ENCODE results near the gene SH3PXD2A. TPM values are rescaled to one million over a fixed set of nuclear protein-coding genes. Genes with fewer than 3 reads are reported as not detected.
"Not testable (repeated sequence)": the region's sequence is repeated elsewhere in the genome, so short reads cannot be mapped to it uniquely, and the experiment has no call there.

SH3PXD2A gene
- total RNA-seq, 1 donor from 2014 or later = 5.7 TPM

- DNase-seq (ENCODE audit: low read depth, low spot score) = no peak
Measured at GRCh38 chr10:103649654-103650423, 205.5 kb downstream of the SH3PXD2A start.

DNA sequence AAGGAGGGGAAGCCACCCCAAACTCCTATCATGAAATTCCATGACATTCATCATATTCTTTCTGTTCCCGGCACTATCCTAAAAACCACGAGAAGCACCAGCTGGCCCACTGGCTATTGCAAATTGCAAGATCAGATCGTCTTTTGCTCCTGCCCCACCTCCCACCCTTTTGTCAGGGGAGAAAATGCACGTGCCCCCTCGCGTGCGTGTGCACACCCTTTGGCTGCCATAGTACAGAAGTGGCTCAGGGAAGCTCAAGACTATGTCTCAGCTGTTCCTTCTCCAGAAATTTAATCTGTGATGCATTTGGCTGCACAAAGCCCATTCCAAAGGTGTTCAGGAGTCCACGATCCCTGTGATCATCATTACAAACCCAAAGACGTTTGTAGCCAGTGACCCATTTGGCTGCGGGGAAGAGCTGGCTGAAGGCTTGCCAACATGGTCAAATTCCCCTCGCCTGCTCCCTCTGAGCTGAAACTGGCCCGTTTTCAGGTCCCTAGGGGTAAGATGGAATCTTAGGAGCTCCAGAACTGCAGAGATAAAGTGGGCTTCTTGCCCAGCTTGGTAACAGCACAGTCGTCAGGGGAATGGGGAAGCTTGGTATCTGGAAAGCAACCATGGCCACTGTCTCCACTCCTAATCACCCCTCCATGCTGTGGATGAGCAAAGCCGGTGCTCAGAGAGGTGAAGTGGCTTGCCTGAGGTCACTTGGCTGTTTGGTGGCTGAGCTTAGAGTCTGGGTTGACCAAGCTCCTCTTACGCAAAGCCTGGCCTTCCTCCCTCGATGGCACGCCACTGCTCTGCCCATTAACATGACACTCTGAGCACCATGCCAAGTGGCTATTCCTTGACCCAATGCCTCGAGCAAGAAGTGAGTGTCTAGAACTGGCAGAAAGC, 206.5 kb downstream of the SH3PXD2A start:
- DNase-seq (ENCODE audit: low read depth, low spot score) = no peak

- DNase-seq (ENCODE audit: low read depth, low spot score) = no peak
Measured at GRCh38 chr10:103648251-103648635, 207.1 kb downstream of the SH3PXD2A start.

- DNase-seq (ENCODE audit: low read depth, low spot score) = no peak
Measured at GRCh38 chr10:103646304-103646703, 209.1 kb downstream of the SH3PXD2A start.

DNA sequence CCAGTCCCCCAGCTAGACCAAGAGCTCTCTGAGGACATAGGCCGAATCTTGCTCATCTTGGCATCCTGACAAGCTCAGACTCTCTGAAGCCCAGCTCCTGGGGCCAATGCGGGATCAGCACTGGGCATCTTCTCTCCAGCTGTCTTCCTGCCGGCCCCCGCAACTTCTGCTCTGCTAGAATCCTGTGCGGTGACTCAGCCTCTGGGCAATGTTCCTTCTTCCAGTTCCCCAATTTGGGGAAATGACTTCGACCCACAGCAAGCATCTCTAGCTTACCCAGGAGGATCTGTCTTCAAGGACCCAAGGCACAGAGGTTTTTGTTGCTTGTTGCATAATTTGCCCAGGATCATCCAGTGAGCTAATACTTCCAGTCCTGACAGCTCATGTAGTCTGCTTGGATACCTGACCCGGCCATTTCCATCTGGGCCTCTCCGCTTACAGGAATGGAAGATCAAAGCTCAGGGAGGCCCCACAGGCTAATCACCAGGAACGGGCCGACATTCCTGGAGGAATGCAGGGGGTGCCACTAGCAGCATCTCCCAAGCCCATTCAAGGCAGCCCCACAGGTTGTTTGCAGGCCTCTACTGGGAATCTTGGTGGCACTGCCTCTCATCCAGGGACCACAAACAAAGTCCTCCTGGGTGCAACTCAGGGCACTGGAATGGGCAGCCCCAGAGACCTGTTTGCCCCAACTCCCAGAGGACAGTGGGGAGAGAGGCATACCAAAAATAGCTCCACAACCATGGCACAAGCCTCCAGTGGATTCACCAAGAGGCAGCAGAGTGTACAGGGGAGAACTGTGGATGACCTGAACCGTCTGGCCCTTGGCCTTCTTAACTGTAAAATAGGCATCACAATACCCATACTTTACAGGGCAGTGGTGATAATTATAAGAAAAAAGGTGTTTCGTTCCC, 210.0 kb downstream of the SH3PXD2A start:
- no peak for DNase-seq (ENCODE audit: low read depth, low spot score)

DNA sequence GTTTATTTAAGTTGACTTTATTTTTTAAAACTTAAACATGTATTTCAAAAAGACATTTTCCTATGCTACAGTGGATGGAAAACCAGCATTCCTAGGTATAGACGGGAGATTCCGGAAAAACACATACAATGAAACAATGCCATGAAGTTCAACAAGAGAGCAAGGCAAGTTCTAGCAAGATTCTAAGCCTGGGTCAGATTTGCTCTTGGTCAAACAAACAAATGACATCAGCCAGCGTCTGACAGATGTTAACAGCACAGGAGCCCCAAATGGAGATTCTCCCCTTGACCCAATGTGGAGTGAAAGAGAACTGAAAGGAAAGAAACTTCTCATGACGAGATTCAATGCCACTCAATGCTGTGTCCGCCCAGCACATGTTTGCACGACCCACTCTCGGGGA, 212.0 kb downstream of the SH3PXD2A start:
- no peak for DNase-seq (ENCODE audit: low read depth, low spot score)

DNA sequence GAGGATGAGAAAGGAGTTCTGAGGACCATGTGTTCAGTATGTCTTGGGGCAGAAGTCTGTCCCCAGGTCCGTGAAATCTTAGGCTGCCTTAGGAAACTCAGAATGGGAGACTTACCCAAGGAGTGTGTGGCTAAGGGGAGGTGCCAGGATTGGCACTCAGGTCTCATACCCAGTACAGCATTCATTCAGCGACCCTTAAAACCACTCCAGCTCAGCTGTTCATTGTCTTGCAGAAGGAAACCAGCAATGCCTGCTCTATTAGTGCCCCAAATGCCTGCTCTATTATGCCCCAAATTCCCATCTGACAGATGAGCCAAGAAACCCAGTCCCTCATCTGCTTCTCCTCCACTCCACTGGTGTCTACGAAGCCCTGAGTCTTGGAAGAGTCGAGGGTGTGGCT, 214.1 kb downstream of the SH3PXD2A start:
- DNase-seq (ENCODE audit: low read depth, low spot score) = no peak

DNA sequence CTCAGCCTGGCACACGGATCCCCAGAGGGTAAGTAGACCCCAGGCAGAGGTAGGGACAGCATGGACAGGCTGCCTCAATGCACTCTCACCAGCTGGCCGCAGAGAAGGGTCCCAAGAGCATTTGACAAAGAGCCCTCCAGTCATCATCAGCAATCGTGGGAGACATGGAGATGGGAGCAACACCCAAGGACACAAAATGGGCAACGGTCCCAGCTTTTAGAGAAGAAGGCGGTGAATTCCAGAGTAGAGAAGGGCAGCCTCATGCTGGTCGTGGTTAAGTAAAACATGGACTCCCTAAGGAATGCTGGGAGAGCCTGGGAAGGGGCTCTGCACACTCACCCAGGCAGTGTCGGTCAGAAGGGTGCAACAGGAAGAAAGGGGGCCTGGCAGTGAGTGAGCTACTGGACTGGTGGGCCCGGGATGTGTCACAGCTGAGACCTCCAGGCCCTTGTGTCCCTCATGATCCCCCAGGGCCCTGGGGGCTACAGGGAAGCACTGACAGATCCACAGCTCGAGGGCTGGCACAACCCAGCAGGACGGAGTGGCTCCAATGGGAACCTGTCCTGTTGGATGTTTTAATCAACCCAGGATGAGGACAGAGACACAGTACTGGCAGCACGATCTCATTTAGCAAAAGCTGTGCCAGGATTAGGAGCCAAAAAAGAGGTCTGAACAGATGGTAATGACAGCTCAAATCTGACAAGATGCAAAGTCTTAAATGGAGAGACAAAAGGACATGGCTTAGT, 214.8 kb downstream of the SH3PXD2A start:
- DNase-seq (ENCODE audit: low read depth, low spot score) = no peak

DNA sequence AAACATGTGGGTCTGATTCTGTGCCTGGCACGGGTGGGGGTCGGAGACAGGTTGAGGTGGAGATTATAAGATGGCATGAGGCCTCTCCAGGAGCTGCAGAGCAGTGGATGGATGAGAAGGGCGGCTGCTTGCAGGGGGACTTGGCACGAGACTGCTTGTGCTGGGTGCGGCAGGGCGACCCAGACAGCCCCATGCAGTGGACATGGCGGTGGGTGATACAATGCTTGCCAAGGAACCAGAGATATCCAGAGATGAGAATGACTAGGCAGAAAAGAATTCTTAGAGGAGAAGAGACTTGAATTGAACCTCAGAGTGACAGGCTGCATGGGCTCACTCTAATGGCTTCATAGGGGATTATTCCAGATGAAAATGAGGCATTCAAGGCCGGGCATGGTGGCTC, 216.4 kb downstream of the SH3PXD2A start:
- no peak for DNase-seq (ENCODE audit: low read depth, low spot score)

DNA sequence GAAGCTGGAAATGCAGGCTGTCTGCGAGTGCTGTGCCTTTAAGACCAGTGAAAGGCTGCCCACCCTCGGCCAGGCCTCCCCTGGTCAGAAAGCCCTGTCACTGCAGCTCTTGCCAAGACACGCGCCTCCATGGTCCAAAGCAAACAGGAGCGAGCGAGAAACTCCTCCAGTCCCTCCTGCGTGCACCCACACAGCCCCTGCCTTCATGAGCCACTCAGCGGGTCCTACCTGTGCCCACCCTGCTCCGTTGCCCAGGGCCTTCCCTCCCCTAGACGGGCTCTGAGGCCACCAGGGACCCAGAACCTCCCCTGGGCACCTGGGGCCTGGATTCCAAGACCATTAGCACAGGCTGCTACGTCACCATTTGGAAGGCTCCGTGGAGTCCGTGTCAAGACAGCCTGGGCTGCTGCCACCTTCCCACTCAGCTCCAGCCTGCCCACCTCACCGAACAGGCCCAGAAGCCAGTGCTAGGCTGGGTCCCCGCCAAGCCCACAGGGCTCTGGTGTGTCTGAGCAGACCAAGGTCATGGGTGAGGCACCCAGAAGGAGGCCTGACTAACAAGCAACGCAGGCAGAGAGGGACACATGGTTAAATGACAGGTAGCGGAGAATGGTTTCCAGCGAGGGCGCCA, 217.3 kb downstream of the SH3PXD2A start:
- no peak for DNase-seq (ENCODE audit: low read depth, low spot score)

DNA sequence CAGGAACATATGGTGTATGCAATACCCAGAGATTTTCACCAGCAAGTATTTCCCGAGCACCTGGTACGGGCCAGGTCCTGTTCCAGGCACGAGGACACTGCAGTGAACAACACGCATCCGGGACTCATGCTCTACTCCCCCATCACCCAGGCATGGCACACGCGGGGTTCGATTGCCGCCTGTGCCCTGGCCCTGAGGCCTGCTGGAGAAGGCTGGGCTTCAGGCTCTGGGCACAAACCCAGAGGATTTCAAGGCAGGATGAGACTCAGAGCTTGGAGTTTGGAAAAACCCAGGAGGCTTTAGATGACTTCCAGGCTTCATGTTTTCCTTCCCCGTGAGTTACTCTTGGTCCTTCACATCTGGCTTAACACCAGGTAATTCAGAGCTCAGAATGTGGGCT, 218.4 kb downstream of the SH3PXD2A start:
- no peak for DNase-seq (ENCODE audit: low read depth, low spot score)

DNA sequence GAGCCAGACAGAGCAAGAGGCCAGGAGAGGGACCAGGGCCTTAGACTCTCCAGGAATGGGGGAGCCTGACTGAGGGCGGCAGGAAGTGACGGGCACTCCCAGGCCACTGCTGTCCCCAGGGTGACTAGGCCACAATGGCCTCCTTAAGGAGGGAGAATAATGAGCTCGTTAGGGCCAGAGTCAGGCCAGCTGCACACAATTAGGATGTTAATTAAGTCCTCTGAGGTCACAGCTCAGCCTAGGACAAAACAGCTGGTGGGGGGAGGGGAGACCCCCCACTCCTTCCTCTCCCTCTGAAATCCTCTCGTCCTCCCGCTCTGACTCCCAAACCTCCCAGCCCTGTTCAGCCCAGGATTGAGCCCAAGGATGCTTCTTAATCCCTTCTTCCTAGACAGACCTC, 218.9 kb downstream of the SH3PXD2A start:
- no peak for DNase-seq (ENCODE audit: low read depth, low spot score)

- DNase-seq (ENCODE audit: low read depth, low spot score) = no peak
Measured at GRCh38 chr10:103635580-103635979, 219.8 kb downstream of the SH3PXD2A start.

- DNase-seq (ENCODE audit: low read depth, low spot score) = no peak
Measured at GRCh38 chr10:103633846-103634245, 221.5 kb downstream of the SH3PXD2A start.

DNA sequence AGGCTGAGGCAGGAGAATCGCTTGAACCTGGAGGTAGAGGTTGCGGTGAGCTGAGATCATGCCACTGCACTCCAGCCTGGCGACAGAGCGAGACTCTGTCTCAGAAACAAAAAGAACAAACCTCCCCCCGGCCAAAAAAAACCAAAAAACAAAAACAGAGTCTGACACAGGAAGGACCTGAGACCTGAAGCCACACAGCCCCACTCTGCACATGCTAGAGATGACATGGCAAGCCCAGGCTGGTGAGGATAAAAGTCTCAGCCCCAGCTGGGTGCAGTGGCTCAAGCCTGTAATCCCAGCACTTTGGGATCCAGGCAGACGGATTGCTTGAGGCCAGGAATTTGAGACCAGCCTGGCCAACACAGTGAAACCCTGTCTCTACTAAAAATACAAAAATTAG, 222.5 kb downstream of the SH3PXD2A start:
- DNase-seq (ENCODE audit: low read depth, low spot score) = not testable (repeated sequence)

DNA sequence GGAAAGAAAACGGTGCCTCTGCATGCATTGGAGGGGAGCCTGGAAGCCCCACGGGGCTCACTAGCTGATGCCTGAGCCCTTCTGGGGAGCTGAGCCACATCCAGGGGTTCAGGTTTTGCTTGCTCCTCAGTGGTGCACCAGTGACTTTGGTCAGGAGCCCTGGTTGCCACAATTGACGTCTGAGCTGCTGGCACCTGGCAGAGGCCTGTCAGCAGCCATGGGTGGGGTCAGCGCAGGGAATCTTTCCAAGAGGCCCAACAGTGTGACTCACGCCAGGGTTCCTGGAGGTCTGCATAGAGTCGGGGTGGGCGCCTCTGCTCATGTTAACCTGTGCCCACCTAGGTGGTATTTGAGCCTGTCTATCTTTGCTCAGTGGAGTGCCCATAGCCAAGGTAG, 223.1 kb downstream of the SH3PXD2A start:
- no peak for DNase-seq (ENCODE audit: low read depth, low spot score)

GRCh38 chr10:103630156-103630555, 225.2 kb downstream of the SH3PXD2A start:
- DNase-seq (ENCODE audit: low read depth, low spot score) = no peak

- no peak for DNase-seq (ENCODE audit: low read depth, low spot score)
Measured at GRCh38 chr10:103629581-103629980, 225.8 kb downstream of the SH3PXD2A start.

- no peak for DNase-seq (ENCODE audit: low read depth, low spot score)
Measured at GRCh38 chr10:103627893-103628292, 227.5 kb downstream of the SH3PXD2A start.

- DNase-seq (ENCODE audit: low read depth, low spot score) = no peak
Measured at GRCh38 chr10:103627111-103627892, 228.1 kb downstream of the SH3PXD2A start.

All from pulmonary artery endothelial cell (primary cell).